Measurements from ENCODE around the gene TIMM44. TPM values are rescaled to one million over a fixed set of nuclear protein-coding genes. Genes with fewer than 3 reads are reported as not detected.

The TIMM44 gene
- total RNA-seq, 4 donors from 2014 or later, result 60.1 to 91.3 (median 77.1) TPM

GRCh38 chr19:7977723-7978040 lies 34.2 kb upstream of the TIMM44 start:
- TF ChIP-seq EP300 (IDR thresholded peaks at IDR 0.05) (no peak), CTCF (IDR thresholded peaks at IDR 0.05) (no peak), POLR2A (IDR thresholded peaks at IDR 0.05) (no peak)
- no peak overlapping the region for H3K4me3 ChIP-seq
- H3K36me3 ChIP-seq, result peaks cover 2 to 97% (median 23%) of the 10 kb centered on the region in 3 donors
- no peaks in the 10 kb centered on the region for H3K9me3 ChIP-seq
- H3K27ac ChIP-seq, result no peak overlapping the region
- DNase-seq (ENCODE audit: low spot score in 2 of 2), result no peak
- 91 to 95% methylated on average over 6 of the region's 6 CpGs for WGBS, 2 donors
- no peaks in the 10 kb centered on the region for H3K27me3 ChIP-seq
- no peaks in the 10 kb centered on the region for H3K4me1 ChIP-seq

GRCh38 chr19:7977021-7977722 lies 33.7 kb upstream of the TIMM44 start:
- Histone ChIP-seq H3K4me3 (no peak overlapping the region), H3K27me3 (no peaks in the 10 kb centered on the region), H3K4me1 (no peaks in the 10 kb centered on the region), H3K36me3 (peaks cover 0 to 97% (median 23%) of the 10 kb centered on the region in 3 donors), H3K9me3 (no peaks in the 10 kb centered on the region), H3K27ac (no peak overlapping the region)
- 95% methylated on average over 15 of the region's 15 CpGs for WGBS, 2 donors
- TF ChIP-seq CTCF (IDR thresholded peaks at IDR 0.05) (no peak), POLR2A (IDR thresholded peaks at IDR 0.05) (no peak), EP300 (IDR thresholded peaks at IDR 0.05) (no peak)
- DNase-seq (ENCODE audit: low spot score in 2 of 2), result no peak

- peaks cover 0 to 97% (median 23%) of the 10 kb centered on the region in 3 donors for H3K36me3 ChIP-seq
- no peaks in the 10 kb centered on the region for H3K27me3 ChIP-seq
- TF ChIP-seq CTCF (IDR thresholded peaks at IDR 0.05) (no peak), POLR2A (IDR thresholded peaks at IDR 0.05) (no peak), EP300 (IDR thresholded peaks at IDR 0.05) (no peak)
- WGBS, 2 donors, result 94 to 95% methylated on average over 4 of the region's 4 CpGs
- no peak for DNase-seq (ENCODE audit: low spot score in 2 of 2)
- H3K4me3 ChIP-seq, result no peak overlapping the region
- H3K4me1 ChIP-seq, result no peaks in the 10 kb centered on the region
- H3K9me3 ChIP-seq, result no peaks in the 10 kb centered on the region
- no peak overlapping the region for H3K27ac ChIP-seq
Measured at GRCh38 chr19:7976461-7976860, 33.0 kb upstream of the TIMM44 start.

- Histone ChIP-seq H3K36me3 (peaks cover 0 to 94% (median 14%) of the 10 kb centered on the region in 3 donors), H3K4me3 (no peak overlapping the region), H3K27ac (no peak overlapping the region), H3K27me3 (no peaks in the 10 kb centered on the region), H3K4me1 (no peaks in the 10 kb centered on the region), H3K9me3 (no peaks in the 10 kb centered on the region)
- 76 to 92% methylated on average over 4 to 5 of the region's 7 CpGs for WGBS, 2 donors
- no peak for DNase-seq (ENCODE audit: low spot score in 2 of 2)
- TF ChIP-seq POLR2A (IDR thresholded peaks at IDR 0.05), result no peak
- no peak for TF ChIP-seq EP300 (IDR thresholded peaks at IDR 0.05)
- TF ChIP-seq CTCF (IDR thresholded peaks at IDR 0.05), result no peak
Measured at GRCh38 chr19:7975037-7975436, 31.6 kb upstream of the TIMM44 start.

GRCh38 chr19:7973883-7974282 lies 30.4 kb upstream of the TIMM44 start:
- no peaks in the 10 kb centered on the region for H3K27me3 ChIP-seq
- no peak for TF ChIP-seq POLR2A (IDR thresholded peaks at IDR 0.05)
- TF ChIP-seq CTCF (IDR thresholded peaks at IDR 0.05), result no peak
- no peak for TF ChIP-seq EP300 (IDR thresholded peaks at IDR 0.05)
- no peak overlapping the region for H3K4me3 ChIP-seq
- 91 to 96% methylated on average over 10 to 12 of the region's 12 CpGs for WGBS, 2 donors
- H3K4me1 ChIP-seq, result no peaks in the 10 kb centered on the region
- no peaks in the 10 kb centered on the region for H3K9me3 ChIP-seq
- H3K36me3 ChIP-seq, result peaks cover 0 to 94% (median 11%) of the 10 kb centered on the region in 3 donors
- DNase-seq (ENCODE audit: low spot score in 2 of 2), result no peak
- no peak overlapping the region for H3K27ac ChIP-seq

All from tibial nerve (tissue), 4 donors.